Esophagus squamous epithelium (tissue), 4 donors: ENCODE measurements around the gene ANP32B.
"Not testable (repeated sequence)": the region's sequence is repeated elsewhere in the genome, so short reads cannot be mapped to it uniquely, and the experiment has no call there.

ENCODE experiments used
- CTCF ChIP-seq, 6 experiments: fragments of 450-650 bp in 4 of 6; fragments of 200-600 bp in 2 of 6; sonication (generic) in 2 of 6; IDR thresholded peaks; one replicate each; pipeline ENCODE4 v1.5.1; 2016 to 2019; ENCODE audit warnings: antibody characterized with exemption in 6 of 6, mild to moderate bottlenecking in 4 of 6, moderate library complexity in 4 of 6
- POLR2A ChIP-seq, 4 donors: fragments of 450-650 bp; IDR thresholded peaks; one replicate each; pipeline ENCODE4 v1.6.1; 2017; ENCODE audit warnings: antibody characterized with exemption in 4 of 4, mild to moderate bottlenecking in 4 of 4, moderate library complexity in 3 of 4

GRCh38 chr9:97996676-97997075 lies 13.5 kb downstream of the ANP32B start:
- not testable (repeated sequence) for TF ChIP-seq CTCF, POLR2A (IDR thresholded peaks at IDR 0.05)
